ELF-1 (cell line): ENCODE results near the gene NECTIN1.
A peak's percentile ranks its signal among the peaks of the same experiment; 100 is the strongest.

Experiments
- DNase-seq: peaks from one replicate; pipeline ENCODE4 v3.0.0-alpha.2; 2016; ENCODE audit warnings: low read depth, low spot score

The NECTIN1 gene

GRCh38 chr11:119728651-119729580 lies at the start of gene NECTIN1:
Gene NECTIN1 (minus strand): TSS chr11:119729200. CDS start chr11:119728553, 647 bp downstream.
- peak; percentile 96 for DNase-seq

GRCh38 chr11:119778391-119779194 lies 49.6 kb upstream of the NECTIN1 start:
- DNase-seq, result no peak

- DNase-seq, result no peak
Measured at GRCh38 chr11:119777940-119778339, 48.9 kb upstream of the NECTIN1 start.

- no peak for DNase-seq
Measured at GRCh38 chr11:119776651-119777050, 47.7 kb upstream of the NECTIN1 start.

- no peak for DNase-seq
Measured at GRCh38 chr11:119776031-119776636, 47.1 kb upstream of the NECTIN1 start.

GRCh38 chr11:119774172-119774763 lies 45.3 kb upstream of the NECTIN1 start:
- DNase-seq, result peak; percentile 57

- DNase-seq, result no peak
Measured at GRCh38 chr11:119772641-119773415, 43.8 kb upstream of the NECTIN1 start.

- no peak for DNase-seq
Measured at GRCh38 chr11:119772076-119772475, 43.1 kb upstream of the NECTIN1 start.

- DNase-seq, result no peak
Measured at GRCh38 chr11:119771172-119771770, 42.3 kb upstream of the NECTIN1 start.

- DNase-seq, result no peak
Measured at GRCh38 chr11:119765628-119766027, 36.6 kb upstream of the NECTIN1 start.

GRCh38 chr11:119764108-119764868 lies 35.3 kb upstream of the NECTIN1 start:
- DNase-seq, result peak; percentile 48

GRCh38 chr11:119763071-119763728 lies 34.2 kb upstream of the NECTIN1 start:
- no peak for DNase-seq

GRCh38 chr11:119759747-119760412 lies 30.9 kb upstream of the NECTIN1 start:
- DNase-seq, result no peak

GRCh38 chr11:119759324-119759723 lies 30.3 kb upstream of the NECTIN1 start:
- DNase-seq, result peak; percentile 46

GRCh38 chr11:119758291-119758690 lies 29.3 kb upstream of the NECTIN1 start:
- no peak for DNase-seq

- DNase-seq, result no peak
Measured at GRCh38 chr11:119757378-119757777, 28.4 kb upstream of the NECTIN1 start.

- DNase-seq, result no peak
Measured at GRCh38 chr11:119756169-119756865, 27.3 kb upstream of the NECTIN1 start.
